Adrenal gland (tissue), 5 donors: ENCODE measurements around the gene PPP1R9B.

ENCODE experiments used
- POLR2A ChIP-seq, 2 donors: fragments of 450-650 bp; IDR thresholded peaks; one replicate each; pipeline ENCODE4 v1.6.1; 2017; ENCODE audit warnings: antibody characterized with exemption in 2 of 2, mild to moderate bottlenecking in 2 of 2, moderate library complexity in 1 of 2
- TF ChIP-seq, protein P1 (sequence below), 6 experiments: fragments of 450-650 bp in 4 of 6; fragments of 200-600 bp in 2 of 6; sonication (generic) in 1 of 6; IDR thresholded peaks; 1 replicate in 5 of 6; 2 replicates in 1 of 6; pipeline versions ENCODE4 v1.5.1 to v1.8.0; 2016 to 2021; ENCODE audit warnings: antibody characterized with exemption in 6 of 6, mild to moderate bottlenecking in 2 of 6, moderate library complexity in 1 of 6
- donor health status: DM: no; HTN: no; CAD: no.

DNA sequence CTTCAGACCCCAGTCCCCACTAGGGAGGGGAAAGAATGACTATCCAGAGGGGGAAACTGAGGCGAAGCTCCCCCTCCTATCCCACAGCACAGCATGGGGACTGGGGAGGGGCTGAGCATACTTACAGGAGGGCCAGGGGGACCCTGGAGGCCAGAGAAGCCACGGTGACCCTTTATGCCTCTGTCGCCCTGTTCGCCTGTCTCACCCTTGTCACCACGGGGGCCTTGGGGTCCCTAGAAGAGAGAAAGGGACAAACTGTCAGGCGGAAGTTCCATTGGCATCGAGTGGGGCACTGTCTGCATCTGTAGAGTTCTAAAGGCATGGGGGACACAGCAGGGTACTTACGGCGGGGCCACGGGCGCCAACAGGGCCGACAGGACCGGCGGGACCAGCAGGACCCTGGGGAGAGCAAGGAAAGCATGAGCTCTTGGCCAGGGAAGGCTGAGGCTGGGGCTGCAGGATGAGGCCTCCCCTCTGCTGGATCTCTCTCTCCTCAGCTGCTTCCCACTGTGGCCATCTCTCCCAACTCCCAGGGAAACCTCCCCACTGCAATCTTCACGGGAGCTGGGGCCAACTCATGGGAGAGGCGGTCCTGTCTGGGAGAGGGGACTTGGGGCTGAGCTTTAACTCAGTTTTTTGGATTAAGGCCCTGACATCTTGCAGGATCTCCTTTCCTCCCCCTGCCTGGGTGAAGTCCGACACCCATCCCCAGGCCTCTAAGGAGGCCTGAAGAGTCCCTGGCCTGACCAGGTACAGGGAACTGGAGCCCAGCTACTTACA is 37.5 kb upstream of the PPP1R9B start:
- TF ChIP-seq, protein P1, sequence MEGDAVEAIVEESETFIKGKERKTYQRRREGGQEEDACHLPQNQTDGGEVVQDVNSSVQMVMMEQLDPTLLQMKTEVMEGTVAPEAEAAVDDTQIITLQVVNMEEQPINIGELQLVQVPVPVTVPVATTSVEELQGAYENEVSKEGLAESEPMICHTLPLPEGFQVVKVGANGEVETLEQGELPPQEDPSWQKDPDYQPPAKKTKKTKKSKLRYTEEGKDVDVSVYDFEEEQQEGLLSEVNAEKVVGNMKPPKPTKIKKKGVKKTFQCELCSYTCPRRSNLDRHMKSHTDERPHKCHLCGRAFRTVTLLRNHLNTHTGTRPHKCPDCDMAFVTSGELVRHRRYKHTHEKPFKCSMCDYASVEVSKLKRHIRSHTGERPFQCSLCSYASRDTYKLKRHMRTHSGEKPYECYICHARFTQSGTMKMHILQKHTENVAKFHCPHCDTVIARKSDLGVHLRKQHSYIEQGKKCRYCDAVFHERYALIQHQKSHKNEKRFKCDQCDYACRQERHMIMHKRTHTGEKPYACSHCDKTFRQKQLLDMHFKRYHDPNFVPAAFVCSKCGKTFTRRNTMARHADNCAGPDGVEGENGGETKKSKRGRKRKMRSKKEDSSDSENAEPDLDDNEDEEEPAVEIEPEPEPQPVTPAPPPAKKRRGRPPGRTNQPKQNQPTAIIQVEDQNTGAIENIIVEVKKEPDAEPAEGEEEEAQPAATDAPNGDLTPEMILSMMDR (IDR thresholded peaks at IDR 0.05), result no peak
- no peak for TF ChIP-seq POLR2A (IDR thresholded peaks at IDR 0.05)
